Measurements from ENCODE around the gene EVX2.

DNA sequence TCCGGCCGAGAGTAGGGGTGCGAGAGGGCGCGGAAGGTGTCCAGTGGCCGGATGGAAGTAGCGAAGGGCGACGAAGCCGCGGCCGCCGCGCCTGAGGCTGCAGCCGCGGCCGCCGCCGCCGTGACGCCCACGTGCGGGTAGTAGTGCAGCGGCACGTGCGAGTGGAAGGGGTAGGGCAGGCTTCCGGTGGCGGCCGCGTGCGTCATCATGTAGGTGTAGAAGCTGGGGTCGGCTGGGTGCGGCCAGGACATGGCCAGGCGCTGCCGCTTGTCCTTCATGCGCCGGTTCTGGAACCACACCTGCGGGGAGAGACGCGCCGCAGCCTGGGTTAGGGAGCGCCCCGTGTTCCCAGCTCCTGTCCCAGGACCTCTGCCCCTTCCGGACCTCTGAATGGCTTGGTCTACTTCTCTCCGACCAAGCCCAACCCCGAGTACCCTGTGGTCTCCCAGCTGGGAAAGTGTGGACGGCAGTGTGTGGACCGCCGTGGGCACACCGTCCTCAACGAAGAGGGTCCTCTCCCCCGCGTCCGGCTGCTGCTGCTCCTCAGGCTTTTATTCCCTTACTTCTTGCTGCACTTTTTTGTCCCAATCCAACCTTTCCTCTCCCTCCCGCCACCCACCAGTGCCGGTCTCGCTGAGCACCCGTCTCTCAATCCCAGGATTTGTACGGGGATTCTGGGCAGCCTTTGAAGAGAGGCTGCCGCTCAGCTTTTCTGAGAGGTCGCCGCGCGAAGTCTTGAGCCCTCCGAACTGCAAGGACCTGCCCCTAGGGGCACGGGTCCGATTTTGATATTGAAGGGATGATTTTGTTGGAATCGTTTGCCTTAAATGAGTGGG, 3.0 kb downstream of the EVX2 start:
- no peak for TF ChIP-seq EP300 (IDR thresholded peaks at IDR 0.05)
- TF ChIP-seq, protein P1, sequence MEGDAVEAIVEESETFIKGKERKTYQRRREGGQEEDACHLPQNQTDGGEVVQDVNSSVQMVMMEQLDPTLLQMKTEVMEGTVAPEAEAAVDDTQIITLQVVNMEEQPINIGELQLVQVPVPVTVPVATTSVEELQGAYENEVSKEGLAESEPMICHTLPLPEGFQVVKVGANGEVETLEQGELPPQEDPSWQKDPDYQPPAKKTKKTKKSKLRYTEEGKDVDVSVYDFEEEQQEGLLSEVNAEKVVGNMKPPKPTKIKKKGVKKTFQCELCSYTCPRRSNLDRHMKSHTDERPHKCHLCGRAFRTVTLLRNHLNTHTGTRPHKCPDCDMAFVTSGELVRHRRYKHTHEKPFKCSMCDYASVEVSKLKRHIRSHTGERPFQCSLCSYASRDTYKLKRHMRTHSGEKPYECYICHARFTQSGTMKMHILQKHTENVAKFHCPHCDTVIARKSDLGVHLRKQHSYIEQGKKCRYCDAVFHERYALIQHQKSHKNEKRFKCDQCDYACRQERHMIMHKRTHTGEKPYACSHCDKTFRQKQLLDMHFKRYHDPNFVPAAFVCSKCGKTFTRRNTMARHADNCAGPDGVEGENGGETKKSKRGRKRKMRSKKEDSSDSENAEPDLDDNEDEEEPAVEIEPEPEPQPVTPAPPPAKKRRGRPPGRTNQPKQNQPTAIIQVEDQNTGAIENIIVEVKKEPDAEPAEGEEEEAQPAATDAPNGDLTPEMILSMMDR (IDR thresholded peaks at IDR 0.05), result no peak

Data from suprapubic skin (tissue), 3 donors.